Measurements from ENCODE around the gene TTC34. TPM values are rescaled to one million over a fixed set of nuclear protein-coding genes. Genes with fewer than 3 reads are reported as not detected.

TTC34 gene, protein sequence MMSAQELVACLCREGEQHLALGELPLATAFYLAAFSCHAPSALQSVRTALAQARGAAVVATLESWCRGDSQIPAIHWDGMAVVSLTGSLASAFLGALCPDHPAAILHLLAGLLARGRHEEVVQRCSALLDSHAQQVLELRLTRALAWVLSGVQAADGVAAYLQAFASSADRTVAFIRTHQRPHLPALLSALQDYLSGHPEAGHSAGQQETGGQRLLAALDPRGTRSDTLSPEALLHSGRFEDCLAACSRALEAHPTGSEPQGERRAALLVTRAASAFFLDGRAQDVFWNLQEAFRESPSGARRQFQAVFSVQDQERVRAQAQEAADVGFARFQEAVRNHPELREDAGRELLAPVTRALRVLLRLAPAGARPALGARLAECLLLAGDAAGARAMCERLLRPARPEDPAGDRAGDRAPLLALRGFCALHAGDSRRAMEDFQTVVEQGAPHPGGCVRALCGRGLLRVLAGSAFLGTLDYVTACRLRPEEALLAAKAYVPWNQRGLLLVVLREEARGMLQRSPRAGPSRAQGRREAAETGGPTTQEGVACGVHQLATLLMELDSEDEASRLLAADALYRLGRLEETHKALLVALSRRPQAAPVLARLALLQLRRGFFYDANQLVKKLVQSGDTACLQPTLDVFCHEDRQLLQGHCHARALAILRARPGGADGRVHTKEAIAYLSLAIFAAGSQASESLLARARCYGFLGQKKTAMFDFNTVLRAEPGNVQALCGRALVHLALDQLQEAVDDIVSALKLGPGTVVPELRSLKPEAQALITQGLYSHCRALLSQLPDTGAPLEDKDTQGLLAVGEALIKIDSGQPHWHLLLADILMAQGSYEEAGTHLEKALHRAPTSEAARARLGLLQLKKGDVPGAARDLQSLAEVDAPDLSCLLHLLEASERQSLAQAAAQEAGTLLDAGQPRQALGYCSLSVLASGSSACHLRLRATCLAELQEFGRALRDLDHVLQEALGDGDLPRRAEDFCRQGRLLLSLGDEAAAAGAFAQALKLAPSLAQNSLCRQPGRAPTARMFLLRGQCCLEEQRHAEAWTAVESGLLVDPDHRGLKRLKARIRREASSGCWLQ
- under 0.01 TPM in 2 replicates for total RNA-seq (2012; rRNA removed)
- 0.09 and 0.11 TPM in 2 replicates for polyA plus RNA-seq (2012; rRNA removed)
- 0.02 and 0.05 TPM in 2 replicates for polyA plus RNA-seq (2012; cell fraction: cytosol; rRNA removed)
- polyA plus RNA-seq (2012; cell fraction: nucleus; rRNA removed; ENCODE audit: low replicate concordance): 0.83 and 0.86 TPM in 2 replicates
- percentile 9 among the genes with signal in this experiment for Bru-seq, nascent RNA
- BruChase-seq, experiment 1, labeled RNA remaining after a 6-hour chase: percentile 8 among the genes with signal in this experiment
- BruChase-seq, experiment 2, labeled RNA remaining after a 2-hour chase: percentile 3 among the genes with signal in this experiment
- long read RNA-seq: 0 reads

DNA sequence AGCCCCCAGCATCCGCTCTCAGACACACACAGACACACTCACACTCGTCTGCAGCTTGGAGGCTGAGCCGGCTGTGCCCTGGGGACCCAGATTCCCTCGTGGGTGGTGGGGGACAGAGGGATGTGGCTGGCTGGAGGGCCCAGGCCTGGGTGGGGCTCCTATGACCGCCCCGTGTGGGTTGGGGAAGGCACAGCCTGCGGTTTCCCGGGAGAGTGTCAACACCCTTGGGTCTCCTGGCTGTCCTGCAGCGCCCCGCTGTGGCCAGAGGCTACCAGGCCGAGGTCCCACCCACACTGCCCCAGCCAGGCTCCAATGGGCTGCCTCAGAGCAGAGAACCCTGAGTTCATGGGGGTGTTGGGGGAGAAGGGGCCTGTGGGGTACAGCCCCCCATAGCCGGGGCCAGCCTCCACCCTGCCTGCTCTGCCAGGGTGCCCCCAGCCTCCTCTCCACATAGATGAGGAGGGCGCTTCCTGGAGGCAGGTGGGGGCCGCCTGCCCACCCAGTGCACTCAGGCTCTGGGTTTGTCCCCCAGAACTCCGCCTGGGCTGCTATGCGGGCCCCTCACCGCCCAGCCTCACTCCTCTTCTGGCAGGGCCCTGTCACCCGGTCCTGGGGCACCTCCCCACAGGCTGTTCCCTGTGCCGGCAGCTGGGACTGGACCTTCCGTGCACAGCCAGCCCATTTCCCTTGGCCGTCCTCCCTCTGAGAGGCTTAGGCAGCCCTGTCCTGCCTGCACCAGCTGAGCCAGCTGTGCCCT lies at the start of gene TTC34:
TTC34 (minus strand) TSS at position 159 of the 757 bp plus-strand sequence. CDS start 866 bp downstream, outside the sequence.
- no peak within 1 kb of the TSS for H3K9ac ChIP-seq (ENCODE audit: low read depth, low read length)
- H3K4me3 ChIP-seq (ENCODE audit: insufficient read depth, low read depth, low read length): no peak within 1 kb of the TSS
- dilution Hi-C loops (cut with HindIII; ENCODE audit: low sequenced_read_pairs, unreplicated experiment): no loop called here
- DNase-seq (no peak), ATAC-seq (ENCODE audit: low read depth) (no peak)
- ChIA-PET POLR2A (ENCODE audit: unreplicated experiment) (no interaction called here), CTCF (no interaction called here)
- H2AK9ac ChIP-seq (replicated peaks; ENCODE audit: low read depth, low read length, poor library complexity): no peak within 1 kb of the TSS
- H3K27ac ChIP-seq (ENCODE audit: insufficient read depth, low read length): no peak within 1 kb of the TSS
- H2AFZ ChIP-seq (replicated peaks; ENCODE audit: low read length, poor library complexity): no peak within 1 kb of the TSS
- no peaks in the 10 kb centered on the region for H3K4me1 ChIP-seq (ENCODE audit: control insufficient read depth, insufficient read depth, low read length)
- H4K20me1 ChIP-seq (ENCODE audit: insufficient read depth, low read length): no peaks in the 10 kb centered on the region
- H3K36me3 ChIP-seq (ENCODE audit: control insufficient read depth, insufficient read depth, low read length): no peaks in the 10 kb centered on the region
- no peak within 1 kb of the TSS for H2BK120ac ChIP-seq (ENCODE audit: low read depth, low read length)
- H3K9me3 ChIP-seq (ENCODE audit: control insufficient read depth, insufficient read depth, low read length): peaks cover 63% of the 10 kb centered on the region
- H4K5ac ChIP-seq (ENCODE audit: low read depth, low read length): no peak within 1 kb of the TSS
- no peak within 1 kb of the TSS for H3K14ac ChIP-seq (replicated peaks; ENCODE audit: low read depth, low read length)
- no peak within 1 kb of the TSS for H4K91ac ChIP-seq (ENCODE audit: insufficient read depth, low read depth, low read length)
- H3K18ac ChIP-seq (ENCODE audit: low read depth, low read length): no peak within 1 kb of the TSS
- H3K4me2 ChIP-seq (ENCODE audit: low read depth, low read length): no peak within 1 kb of the TSS
- BruUV-seq (replicated peaks): no TSS peak
- TF ChIP-seq RFX5 (IDR thresholded peaks at IDR 0.05; ENCODE audit: low read depth, low read length): no peak
- TF ChIP-seq CHD1 (IDR thresholded peaks at IDR 0.05; ENCODE audit: low read depth, low read length): no peak
- no peak for TF ChIP-seq FOS (IDR thresholded peaks at IDR 0.05; ENCODE audit: low read depth, low read length)
- no peak for TF ChIP-seq RCOR1 (IDR thresholded peaks at IDR 0.05; ENCODE audit: insufficient replicate concordance, low read length)
- TF ChIP-seq, protein P1, sequence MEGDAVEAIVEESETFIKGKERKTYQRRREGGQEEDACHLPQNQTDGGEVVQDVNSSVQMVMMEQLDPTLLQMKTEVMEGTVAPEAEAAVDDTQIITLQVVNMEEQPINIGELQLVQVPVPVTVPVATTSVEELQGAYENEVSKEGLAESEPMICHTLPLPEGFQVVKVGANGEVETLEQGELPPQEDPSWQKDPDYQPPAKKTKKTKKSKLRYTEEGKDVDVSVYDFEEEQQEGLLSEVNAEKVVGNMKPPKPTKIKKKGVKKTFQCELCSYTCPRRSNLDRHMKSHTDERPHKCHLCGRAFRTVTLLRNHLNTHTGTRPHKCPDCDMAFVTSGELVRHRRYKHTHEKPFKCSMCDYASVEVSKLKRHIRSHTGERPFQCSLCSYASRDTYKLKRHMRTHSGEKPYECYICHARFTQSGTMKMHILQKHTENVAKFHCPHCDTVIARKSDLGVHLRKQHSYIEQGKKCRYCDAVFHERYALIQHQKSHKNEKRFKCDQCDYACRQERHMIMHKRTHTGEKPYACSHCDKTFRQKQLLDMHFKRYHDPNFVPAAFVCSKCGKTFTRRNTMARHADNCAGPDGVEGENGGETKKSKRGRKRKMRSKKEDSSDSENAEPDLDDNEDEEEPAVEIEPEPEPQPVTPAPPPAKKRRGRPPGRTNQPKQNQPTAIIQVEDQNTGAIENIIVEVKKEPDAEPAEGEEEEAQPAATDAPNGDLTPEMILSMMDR (conservative IDR thresholded peaks at IDR 0.05; ENCODE audit: low read depth, low read length): no peak
- TF ChIP-seq, protein P2, sequence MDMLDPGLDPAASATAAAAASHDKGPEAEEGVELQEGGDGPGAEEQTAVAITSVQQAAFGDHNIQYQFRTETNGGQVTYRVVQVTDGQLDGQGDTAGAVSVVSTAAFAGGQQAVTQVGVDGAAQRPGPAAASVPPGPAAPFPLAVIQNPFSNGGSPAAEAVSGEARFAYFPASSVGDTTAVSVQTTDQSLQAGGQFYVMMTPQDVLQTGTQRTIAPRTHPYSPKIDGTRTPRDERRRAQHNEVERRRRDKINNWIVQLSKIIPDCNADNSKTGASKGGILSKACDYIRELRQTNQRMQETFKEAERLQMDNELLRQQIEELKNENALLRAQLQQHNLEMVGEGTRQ (IDR thresholded peaks at IDR 0.05; ENCODE audit: low read depth, low read length): no peak
- no peak for TF ChIP-seq CEBPB (IDR thresholded peaks at IDR 0.05; ENCODE audit: low read depth, low read length)
- TF ChIP-seq BHLHE40 (IDR thresholded peaks at IDR 0.05; ENCODE audit: low read depth, low read length): no peak
- no peak within 1 kb of the TSS for H3K56ac ChIP-seq (ENCODE audit: extremely low read depth, insufficient read depth, low read length)
- in situ Hi-C loops (cut with MboI; ENCODE audit: low sequenced_read_pairs): no loop called here
- no peak within 1 kb of the TSS for H3K4ac ChIP-seq (ENCODE audit: low read depth, low read length)
- no peak within 1 kb of the TSS for H3K23ac ChIP-seq (ENCODE audit: low read depth, low read length)
- no peak within 1 kb of the TSS for H4K8ac ChIP-seq (ENCODE audit: low read depth in 2 of 2, low read length in 2 of 2)
- no peak within 1 kb of the TSS for H2BK5ac ChIP-seq (ENCODE audit: low read depth, low read length, poor library complexity, severe bottlenecking)
- 20% methylated on average over 1 of the region's 21 CpGs; no CpG with 5 or more reads in 1 of the 2 experiments for WGBS, 2 experiments (ENCODE audit: extremely low coverage in 2 of 2, insufficient read length in 1 of 2)
- no peak within 1 kb of the TSS for H2BK20ac ChIP-seq (ENCODE audit: low read depth, low read length)
- H2AK5ac ChIP-seq (ENCODE audit: low read depth, low read length): no peak within 1 kb of the TSS
- H3K27me3 ChIP-seq (ENCODE audit: control insufficient read depth, insufficient read depth, low read length): no peaks in the 10 kb centered on the region
- H2BK15ac ChIP-seq (ENCODE audit: low read depth, low read length): no peak within 1 kb of the TSS
- H3K9me1 ChIP-seq (ENCODE audit: insufficient read depth, low read length): no peaks in the 10 kb centered on the region
- intact Hi-C loops (cut with micrococcal nuclease): no loop called here
- no peaks in the 10 kb centered on the region for H3K79me1 ChIP-seq (ENCODE audit: low read depth in 1 of 2, low read length in 2 of 2)
